ENCODE data around the gene ITIH5.
"Not testable (repeated sequence)": the region's sequence is repeated elsewhere in the genome, so short reads cannot be mapped to it uniquely, and the experiment has no call there.

The ITIH5 gene

DNA sequence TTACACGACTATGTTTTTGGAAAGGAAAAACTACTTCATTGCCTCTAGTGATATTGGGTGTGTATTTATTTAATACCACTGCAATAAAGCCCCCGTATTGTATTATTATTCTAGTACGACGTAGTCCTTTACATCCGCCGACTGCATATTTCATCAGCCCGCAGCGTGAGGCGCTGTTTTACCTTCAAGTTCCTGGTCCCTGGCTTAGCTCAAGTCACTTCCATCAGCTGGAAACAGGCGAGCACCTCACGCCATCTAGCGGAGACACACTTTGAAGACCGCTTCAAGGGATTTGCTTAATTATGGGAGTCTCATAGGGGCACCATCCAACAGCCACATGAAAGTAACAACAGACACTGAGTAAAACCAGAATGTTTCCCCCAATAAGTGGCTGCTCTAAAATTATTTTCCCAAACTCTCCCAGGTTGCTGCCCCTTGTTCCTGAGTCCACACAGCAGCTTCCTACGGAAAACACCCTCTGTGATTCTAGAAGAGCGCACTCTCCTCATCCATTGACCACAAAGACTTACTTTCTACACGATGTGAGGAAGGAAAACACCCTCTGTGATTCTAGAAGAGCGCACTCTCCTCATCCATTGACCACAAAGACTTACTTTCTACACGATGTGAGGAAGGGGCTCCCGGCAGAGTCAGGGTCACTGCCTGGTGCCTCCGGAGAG lies 20.6 kb upstream of the ITIH5 start:
- DNase-seq (ENCODE audit: low read depth in 3 of 3), result peak; percentile 58 to 76 (median 69)

DNA sequence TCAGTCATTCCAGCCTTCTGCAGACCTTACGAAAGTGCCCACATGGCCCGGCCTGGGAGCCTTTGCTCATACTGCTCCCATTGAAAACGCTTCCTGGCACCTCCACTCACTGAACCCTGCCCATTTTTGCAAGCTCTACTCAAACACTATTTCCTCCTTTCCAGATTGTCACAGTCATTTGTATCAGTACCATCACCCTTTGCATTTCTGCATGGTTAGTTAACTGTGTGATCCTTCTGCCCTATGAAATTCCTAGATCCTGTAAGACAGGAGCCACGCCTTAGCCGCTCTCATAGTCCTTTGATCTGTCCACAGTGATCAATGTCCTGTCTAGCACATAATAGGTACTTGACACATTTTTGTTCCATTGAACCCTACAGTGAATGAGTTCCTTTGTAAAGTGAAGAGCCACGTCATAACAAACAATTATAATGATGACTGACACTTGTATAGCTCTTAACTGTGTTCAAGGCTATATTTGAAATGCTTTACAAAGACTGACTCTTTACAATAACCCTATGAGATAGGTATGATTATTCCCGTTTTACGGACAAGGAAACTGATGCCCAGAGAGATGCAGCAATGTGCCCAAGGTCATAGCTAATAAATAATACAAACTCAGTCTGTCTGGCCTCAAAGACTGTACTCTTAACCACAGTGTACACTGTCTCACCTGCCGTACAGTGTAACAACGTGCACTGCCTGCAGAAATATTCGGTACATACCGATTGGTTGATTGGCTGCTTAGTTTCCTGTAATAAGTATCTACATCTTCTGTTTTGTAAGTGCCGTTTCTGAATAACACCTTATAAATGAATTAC lies 19.8 kb upstream of the ITIH5 start:
- DNase-seq (ENCODE audit: low read depth in 3 of 3), result no peak

DNA sequence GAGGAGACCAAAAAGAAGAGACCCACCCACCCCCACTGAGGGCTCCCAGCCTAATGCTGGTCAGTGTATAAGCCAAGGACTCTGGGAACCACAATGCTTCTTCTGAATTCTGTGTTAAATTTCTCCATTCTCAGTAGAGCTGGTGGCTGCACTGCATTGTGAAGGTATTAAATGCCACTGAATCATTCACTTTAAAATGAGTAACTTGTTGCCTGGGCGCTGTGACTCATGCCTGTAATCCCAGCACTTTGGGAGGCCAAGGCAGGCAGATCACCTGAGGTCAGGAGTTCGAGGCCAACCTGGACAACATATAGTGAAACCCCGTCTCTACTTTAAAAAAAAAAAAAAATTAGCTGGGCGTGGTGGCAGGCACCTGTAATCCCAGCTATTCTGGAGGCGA lies 13.3 kb upstream of the ITIH5 start:
- DNase-seq (ENCODE audit: low read depth in 3 of 3), result not testable (repeated sequence)

DNA sequence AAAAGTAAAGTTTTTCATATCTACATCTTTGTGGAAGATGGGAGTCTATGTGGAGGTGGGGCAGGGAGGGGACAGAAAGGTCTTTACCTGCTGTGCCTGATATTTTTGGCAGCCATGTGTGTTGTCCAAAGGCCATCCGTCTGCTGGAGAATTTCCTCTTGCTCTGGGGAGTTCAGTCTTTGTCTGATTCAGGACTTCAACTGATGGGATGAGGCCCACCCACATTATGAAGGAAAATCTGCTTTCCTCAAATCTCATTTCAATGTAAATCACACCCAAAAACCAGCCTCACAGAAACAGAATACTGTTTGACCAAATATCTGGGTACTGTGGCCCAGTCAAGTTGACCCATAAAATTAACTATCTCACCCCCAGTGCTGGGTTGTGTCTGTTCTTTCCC lies 12.5 kb upstream of the ITIH5 start:
- DNase-seq (ENCODE audit: low read depth in 3 of 3), result no peak

DNA sequence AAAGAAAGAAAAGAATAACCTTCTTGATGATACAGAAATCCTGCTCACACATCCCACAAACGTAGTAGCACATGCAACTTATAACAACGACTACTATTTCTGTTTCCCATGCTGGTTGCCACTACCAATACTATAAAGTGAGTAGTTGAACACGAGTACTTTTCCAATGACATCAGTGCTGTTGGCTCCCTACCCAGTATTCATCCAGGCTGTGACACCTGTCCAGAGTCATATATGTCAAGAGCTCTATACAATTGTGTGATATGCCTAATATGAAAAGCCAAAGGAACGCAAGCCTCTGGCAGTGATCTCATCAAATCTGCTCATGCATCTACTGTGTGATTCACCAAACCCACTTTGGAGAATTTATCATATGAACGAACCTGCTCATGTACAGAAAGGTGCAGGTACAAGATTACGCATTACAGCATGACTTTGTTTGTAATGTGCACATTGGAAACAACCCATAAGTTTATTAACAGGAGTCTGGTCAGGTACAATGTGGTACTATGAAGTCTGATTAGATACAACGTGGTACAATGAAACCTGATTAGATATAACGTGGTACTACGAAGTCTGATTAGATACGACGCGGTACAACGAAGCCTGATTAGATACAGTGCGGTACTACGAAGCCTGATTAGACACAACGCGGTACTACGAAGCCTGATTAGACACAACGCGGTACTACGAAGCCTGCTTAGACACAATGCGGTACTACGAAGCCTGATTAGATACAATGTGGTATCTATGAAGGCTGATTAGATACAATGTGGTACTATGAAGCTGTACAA lies 5.8 kb upstream of the ITIH5 start:
- DNase-seq (ENCODE audit: low read depth in 3 of 3), result no peak

DNA sequence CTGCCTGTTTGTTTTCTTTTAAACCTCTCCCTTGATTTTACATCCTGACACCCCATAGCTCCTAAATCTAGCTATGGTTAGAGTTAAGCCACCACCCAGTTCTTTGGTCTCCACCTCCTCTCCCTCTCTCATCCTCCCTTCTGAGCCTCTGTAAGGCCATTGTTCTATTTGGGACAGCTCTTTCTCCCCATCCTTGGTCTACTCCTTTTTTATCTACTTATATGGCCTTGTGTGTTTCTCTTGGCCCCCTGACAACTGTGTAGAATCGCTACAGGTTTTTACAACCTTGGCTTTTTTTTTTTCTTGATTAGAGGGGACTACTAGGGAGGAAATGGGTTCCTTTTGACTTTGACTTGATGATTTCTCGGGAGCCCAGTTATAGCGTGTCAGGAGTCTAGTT lies 3.4 kb upstream of the ITIH5 start:
- no peak for DNase-seq (ENCODE audit: low read depth in 3 of 3)

DNA sequence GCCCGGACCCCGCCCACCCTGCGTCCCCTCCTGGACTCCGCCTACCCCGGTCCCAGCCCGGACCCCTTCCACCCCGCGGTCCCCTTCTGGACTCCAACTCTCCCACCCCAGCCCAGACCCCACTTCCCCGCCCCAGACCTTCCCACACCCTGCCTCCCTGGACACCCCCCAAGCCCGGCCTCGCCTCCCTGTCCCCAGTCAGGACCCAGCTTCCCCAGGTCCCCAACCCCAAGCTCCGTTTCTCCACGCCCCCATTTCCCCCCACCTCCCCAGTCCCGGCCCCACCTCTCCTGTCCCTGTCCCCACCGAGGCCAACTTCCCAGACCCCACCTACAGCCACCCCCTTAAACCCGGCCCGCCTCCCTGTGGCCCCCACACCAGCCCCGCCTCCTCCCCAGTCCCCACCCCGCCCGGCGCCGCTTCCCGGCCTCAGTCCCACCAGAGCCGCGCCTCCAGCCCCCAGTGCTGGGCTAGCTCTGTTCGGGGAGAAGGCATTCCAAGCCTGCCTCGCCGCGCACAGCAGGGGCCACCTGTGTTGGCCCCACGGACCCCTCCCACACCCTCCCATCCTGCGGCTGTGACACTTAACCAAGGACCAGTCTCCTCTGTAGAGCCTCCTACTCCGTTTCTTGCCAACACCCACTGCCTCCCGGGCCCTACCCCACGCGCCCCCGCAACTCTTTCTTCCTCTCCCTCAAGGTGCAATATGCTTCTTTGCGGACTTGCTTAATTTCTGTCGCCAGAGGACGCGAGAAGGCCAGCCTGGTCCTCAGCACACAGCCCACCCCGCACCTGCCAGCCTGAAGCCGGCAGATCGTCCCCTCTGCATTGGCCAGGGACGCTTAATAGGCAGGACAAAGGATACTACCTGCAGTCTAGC lies 736 bp upstream of the ITIH5 start:
- DNase-seq (ENCODE audit: low read depth in 3 of 3), result no peak

DNA sequence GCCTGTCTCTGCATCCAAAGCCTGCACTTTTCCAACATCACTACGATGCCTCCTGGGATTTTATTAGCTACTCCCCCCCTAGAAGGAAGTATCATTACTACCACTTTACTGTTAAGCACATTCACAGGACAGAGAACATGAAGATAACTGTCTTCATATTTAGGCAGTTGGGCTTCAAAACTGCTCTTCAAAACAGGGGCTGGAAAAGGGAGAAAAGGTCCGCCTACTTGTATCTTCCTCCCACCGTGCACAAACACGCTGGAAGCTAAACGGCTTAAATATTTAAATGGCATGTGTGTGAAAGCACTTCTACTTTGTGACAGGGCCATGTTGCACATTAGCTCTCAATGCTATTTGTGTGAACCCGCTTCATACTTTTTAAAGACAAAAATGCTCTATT lies 999 bp downstream of the ITIH5 start:
- DNase-seq (ENCODE audit: low read depth in 3 of 3), result no peak

DNA sequence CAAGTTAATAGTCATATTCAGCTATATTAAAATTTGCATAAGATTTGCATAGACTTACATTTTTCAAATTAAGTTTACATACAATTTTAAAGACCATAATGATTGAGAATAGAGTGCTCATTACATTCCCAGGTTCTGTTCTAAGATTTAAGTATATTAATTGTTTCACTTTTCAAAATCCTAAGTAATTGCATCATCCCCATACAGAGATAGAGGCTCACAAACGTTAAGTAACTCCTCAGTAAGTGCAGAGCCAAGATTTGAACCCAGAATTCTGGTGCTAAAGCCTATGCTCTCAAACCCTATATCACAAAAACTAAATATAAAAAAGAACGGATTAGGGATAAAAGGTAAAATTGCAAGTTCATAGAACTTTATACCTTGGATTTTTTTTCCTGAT lies 2.1 kb downstream of the ITIH5 start:
- DNase-seq (ENCODE audit: low read depth in 3 of 3), result no peak

DNA sequence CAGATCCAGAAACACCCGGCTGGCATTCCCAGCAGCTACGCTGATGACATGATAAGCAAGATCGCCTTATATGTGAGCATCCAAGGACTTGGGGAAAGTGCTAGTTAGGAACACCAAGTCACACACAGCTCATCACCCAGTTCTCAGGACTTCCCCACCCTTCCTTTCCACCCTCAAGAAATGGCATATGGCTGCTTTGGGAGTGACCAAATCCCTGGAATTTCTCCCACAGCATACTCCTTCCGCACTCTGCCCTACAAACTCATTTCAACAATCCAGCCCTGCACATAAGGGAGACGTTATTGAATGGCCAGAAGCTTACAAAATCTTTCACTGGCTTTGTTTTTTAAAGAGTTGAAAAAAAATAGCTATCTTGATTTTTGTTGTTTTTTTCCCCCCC lies 4.2 kb downstream of the ITIH5 start:
- DNase-seq (ENCODE audit: low read depth in 3 of 3), result no peak

DNA sequence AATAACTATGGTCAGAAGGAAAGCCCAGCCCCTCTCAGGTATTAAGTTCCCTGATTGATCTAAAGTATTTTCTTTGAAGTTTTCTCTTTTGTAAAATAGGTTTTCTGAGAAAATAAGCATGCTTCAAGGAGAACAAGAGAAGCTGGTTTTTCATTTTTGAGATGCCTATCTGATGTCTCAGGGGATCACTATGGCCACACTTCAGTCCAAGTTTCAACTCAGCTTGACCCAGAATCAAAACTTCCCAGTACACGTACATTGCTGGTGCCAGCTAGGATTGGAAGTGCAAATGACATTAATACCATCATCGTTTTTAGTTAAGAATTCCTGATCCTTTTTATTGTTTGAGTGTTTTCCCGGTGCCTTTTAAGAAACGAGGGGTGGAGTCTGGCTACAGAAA lies 7.2 kb downstream of the ITIH5 start:
- DNase-seq (ENCODE audit: low read depth in 3 of 3), result no peak

DNA sequence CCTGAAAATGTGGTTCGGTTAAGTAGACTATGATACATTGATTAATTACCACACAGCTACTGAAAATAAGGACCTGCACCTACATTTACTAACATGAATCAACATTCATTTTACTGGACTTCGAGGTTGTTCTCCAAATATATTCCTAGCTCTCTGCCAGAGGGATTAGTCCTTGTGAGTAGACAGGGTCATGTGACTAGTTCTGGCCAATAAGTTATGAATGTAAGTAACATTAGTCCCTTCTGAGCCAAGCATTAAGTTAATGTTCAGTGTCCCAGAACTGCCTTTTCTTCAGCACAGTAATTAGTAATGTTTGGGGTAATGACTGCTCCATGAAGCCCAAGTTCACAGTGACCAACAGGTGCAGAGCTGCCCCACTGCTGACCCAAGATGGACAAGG lies 9.2 kb downstream of the ITIH5 start:
- DNase-seq (ENCODE audit: low read depth in 3 of 3), result no peak

DNA sequence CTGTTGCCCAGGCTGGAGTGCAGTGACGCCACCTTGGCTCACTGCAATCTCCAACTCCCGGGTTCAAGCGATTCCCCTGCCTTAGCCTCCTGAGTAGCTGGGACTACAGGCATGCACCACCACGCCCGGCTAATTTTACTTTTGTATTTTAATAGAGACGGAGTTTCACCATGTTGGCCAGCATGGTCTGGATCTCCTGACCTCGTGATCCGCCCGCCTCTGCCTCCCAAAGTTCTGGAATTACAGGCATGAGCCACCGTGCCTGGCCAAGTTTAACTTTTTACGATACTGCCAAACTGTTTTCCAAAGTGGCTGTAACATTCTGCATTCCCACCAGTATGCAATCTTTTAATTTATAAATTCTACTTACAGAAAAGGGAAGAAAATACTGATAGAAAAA lies 9.7 kb downstream of the ITIH5 start:
- DNase-seq (ENCODE audit: low read depth in 3 of 3), result not testable (repeated sequence)

DNA sequence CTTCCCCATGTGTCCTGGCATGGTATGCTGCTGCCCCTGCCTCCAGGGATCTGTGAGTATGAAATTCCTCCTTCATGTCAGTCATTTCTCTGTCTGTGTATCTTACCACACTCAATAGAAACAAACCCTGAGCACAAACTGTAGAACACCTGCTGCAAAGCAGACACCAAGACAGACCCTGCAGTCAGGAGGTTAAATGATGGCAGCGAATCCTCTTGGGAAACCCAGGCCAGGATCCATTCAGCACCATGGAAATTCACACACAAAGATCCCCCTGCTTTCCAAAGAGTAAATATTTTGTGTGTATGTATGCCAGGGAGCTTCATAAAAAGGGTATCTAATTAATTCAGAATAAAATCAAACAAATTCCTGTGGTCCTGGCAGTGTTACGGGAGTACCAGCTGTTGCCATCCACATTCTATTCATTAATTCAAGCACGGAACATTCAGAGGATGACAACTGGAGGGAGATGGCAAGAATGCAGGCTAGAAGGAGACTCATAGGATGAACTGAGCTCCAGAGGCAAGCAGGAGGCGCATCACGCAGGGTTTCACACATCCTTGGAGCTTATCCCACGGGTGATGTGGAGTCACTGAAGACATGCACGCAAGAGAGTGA lies 14.8 kb downstream of the ITIH5 start:
- DNase-seq (ENCODE audit: low read depth in 3 of 3), result no peak

DNA sequence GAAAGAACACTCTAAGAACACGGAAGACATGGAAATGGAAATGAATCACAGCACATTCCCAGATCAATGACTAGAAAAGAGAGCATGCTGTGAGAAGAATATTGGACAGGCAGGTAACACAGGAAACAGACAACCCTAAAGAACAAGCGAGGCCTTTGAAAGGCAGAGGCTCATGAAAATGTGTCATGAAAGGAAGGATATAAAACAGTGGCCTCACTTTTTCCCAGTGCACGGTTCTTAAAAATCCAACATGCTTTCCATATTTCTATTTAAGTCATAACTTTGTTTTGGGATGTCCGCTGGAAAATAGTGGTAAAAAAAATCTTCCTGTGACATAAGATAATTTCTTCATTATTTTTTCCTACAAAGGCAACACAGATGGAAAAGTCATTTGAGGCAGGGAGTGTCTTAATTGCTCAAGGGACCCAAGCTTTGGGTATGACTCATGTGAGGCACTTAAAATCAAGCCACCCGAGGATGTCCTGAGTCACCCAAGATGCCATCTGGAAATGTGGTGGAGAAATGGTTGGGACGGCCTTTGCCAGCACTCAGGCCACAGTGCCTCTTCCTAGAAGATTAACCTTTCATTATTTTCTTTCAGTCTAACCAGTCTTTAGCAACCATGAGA lies 17.0 kb downstream of the ITIH5 start:
- no peak for DNase-seq (ENCODE audit: low read depth in 3 of 3)

DNA sequence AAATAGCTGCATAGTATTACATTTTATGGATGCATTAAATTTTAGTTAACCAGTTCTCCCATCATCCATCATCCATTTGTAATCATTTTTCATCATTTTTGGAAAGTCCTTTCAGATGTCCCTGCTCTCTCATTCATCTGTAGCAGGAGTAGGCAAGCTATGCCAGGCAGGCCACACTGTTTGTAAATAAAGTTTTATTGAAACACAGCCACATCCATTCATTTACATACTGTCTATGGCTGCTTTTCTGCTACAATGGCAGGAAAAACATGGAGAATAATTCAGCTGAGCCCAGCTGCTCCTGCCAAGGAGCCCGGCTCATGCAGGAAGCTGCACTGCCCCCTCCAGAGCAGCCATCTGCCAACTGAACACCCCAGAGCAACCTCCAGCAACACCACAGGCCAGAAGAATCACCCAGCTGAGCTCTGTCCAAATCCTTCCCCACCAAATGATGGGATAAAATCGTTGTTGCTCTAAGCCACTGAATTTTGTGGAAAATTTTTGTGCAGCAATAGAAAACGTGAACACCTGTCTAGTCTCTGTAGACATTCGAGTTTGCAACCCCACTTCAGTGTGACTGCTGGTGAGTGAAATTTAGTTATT lies 19.6 kb downstream of the ITIH5 start:
- no peak for DNase-seq (ENCODE audit: low read depth in 3 of 3)

DNA sequence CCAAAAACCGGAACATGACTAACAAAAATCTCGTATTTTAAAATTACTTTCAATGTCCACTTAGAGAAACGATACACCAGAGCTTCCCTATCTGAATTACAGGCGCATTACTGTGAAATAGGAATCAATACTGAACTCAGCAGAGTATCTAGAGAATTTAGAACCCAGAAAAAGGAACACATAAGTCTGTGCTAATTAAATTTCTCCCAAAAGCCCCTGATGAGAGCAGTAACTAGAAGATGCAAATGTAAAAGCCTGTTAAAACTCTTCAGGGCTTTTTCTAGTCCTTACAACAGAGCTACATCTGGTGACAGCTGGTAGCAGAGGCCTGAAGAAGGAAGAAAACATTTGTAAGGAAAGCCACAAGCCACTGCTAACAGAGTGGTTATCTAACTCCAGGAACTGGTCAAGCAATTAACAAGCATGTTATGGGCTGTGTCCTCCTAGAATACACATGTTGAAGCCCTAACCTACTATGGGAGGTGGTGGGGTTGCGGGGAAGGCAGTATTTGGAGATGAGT lies 24.2 kb downstream of the ITIH5 start:
- DNase-seq (ENCODE audit: low read depth in 3 of 3), result no peak

DNA sequence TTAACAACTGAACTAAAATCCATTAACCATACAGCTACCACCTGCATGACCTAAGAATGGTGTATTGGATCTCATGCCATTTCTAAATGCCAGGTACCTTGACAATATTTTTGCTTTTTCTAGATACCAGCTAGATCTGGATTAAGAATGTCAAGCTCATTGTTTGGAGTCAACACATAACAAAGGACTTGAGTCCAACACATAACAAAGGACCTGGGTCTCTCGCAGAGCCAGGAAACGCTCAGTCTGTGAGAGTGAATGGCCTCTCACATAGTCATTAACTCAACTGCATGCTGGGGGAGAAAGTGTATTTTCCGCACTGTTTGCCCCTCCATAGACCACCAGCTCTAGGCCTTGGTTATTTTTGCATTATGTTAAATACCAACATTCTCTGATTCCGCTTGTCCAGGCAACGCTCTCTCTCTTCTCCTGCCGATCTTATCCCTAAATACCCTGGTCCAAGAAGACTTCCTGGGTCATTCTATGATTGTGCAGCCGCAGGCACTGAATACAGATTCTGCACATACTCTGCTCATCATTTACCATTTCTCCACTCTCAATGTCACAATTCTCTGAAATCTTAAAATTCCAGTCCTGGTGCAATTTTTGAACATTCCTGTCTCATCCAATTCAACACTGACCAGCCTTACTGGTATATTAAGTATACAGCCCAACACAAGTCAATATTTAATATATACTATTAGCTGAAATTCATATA lies 31.2 kb downstream of the ITIH5 start:
- DNase-seq (ENCODE audit: low read depth in 3 of 3), result no peak

DNA sequence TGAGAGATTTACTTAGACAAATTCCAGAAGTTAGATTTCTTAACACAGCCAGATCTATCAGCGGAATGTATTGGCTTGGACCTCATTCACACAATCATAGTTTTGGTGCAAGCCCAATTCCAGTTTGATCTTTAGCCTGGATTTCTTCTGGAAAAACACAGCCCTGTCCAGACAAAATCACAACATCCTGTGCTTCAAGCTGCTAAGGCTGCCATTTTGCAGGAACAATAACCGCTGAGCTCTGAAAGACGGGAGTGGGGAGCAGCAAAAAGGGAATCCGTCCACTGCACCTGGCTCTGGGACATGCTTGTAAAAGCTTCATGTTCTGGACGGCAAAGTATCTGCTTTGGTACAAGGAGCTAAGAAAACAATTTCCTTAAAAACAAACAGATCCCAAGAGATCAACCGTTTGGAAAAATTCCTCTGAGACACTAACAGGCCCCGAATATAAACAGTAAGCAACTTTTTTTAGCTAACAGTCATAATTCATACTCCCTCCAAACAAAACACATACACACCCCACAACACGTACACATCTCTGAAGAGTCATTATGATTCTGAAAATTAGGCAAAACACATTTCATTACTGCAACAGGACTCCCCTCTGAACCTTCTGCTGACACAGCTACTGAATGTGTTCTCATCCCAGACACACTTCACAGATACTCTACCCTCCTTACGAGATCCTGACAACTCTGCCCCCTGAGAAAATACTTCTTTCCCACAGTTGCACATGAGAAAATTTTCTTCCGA lies 32.4 kb downstream of the ITIH5 start:
- no peak for DNase-seq (ENCODE audit: low read depth in 3 of 3)
